ENCODE results near the gene UGT1A8.
A peak's percentile ranks its signal among the peaks of the same experiment; 100 is the strongest.
"Not testable (repeated sequence)": the region's sequence is repeated elsewhere in the genome, so short reads cannot be mapped to it uniquely, and the experiment has no call there.

The UGT1A8 gene

GRCh38 chr2:233686928-233687327, 69.5 kb downstream of the UGT1A8 start:
- DNase-seq (ENCODE audit: low read depth in 2 of 2), result no peak

- no peak for DNase-seq (ENCODE audit: low read depth in 2 of 2)
Measured at GRCh38 chr2:233688341-233688740, 70.9 kb downstream of the UGT1A8 start.

- no peak for DNase-seq (ENCODE audit: low read depth in 2 of 2)
Measured at GRCh38 chr2:233689031-233689430, 71.6 kb downstream of the UGT1A8 start.

GRCh38 chr2:233689501-233689900, 72.1 kb downstream of the UGT1A8 start:
- no peak for DNase-seq (ENCODE audit: low read depth in 2 of 2)

- no peak for DNase-seq (ENCODE audit: low read depth in 2 of 2)
Measured at GRCh38 chr2:233690444-233690843, 73.0 kb downstream of the UGT1A8 start.

GRCh38 chr2:233691443-233692433, 74.3 kb downstream of the UGT1A8 start:
- DNase-seq (ENCODE audit: low read depth in 2 of 2), result no peak

GRCh38 chr2:233692648-233693047, 75.2 kb downstream of the UGT1A8 start, which contains the start of gene UGT1A6:
UGT1A6 (plus strand) TSS chr2:233692890; CDS start chr2:233693005, 115 bp downstream.
- no peak for DNase-seq (ENCODE audit: low read depth in 2 of 2)

GRCh38 chr2:233693963-233694362, 76.5 kb downstream of the UGT1A8 start:
- DNase-seq (ENCODE audit: low read depth in 2 of 2), result no peak

GRCh38 chr2:233698740-233699139, 81.3 kb downstream of the UGT1A8 start:
- no peak for DNase-seq (ENCODE audit: low read depth in 2 of 2)

- DNase-seq (ENCODE audit: low read depth in 2 of 2), result no peak
Measured at GRCh38 chr2:233699424-233700027, 82.1 kb downstream of the UGT1A8 start.

GRCh38 chr2:233700028-233700635, 82.7 kb downstream of the UGT1A8 start:
- DNase-seq (ENCODE audit: low read depth in 2 of 2), result no peak

GRCh38 chr2:233700842-233701241, 83.4 kb downstream of the UGT1A8 start:
- DNase-seq (ENCODE audit: low read depth in 2 of 2), result not testable (repeated sequence)

- no peak for DNase-seq (ENCODE audit: low read depth in 2 of 2)
Measured at GRCh38 chr2:233702238-233702637, 84.8 kb downstream of the UGT1A8 start.

- no peak for DNase-seq (ENCODE audit: low read depth in 2 of 2)
Measured at GRCh38 chr2:233705911-233706506, 88.6 kb downstream of the UGT1A8 start.

GRCh38 chr2:233706720-233707119, 89.3 kb downstream of the UGT1A8 start:
- DNase-seq (ENCODE audit: low read depth in 2 of 2), result no peak

GRCh38 chr2:233707940-233708644, 90.7 kb downstream of the UGT1A8 start:
- DNase-seq (ENCODE audit: low read depth in 2 of 2), result no peak

GRCh38 chr2:233708942-233709341, 91.5 kb downstream of the UGT1A8 start:
- DNase-seq (ENCODE audit: low read depth in 2 of 2), result no peak

- peak; percentile 52 to 65 for DNase-seq (ENCODE audit: low read depth in 2 of 2)
Measured at GRCh38 chr2:233711312-233712008, 94.0 kb downstream of the UGT1A8 start.

- no peak for DNase-seq (ENCODE audit: low read depth in 2 of 2)
Measured at GRCh38 chr2:233712611-233713261, 95.3 kb downstream of the UGT1A8 start, which contains the start of gene UGT1A5. UGT1A5 (plus strand) TSS chr2:233712907; CDS start chr2:233712992, 85 bp downstream.

- DNase-seq (ENCODE audit: low read depth in 2 of 2), result no peak
Measured at GRCh38 chr2:233713262-233713615, 95.8 kb downstream of the UGT1A8 start.
